SW 1271 (cell line): ENCODE results near the gene NFKBIL1.
A peak's percentile ranks its signal among the peaks of the same experiment; 100 is the strongest.

Source experiments
- DNase-seq, 2 experiments: peaks; one replicate each; lab custom pipeline; 2025; lab: John Stamatoyannopoulos, UW

The NFKBIL1 gene

GRCh38 chr6:31559958-31560696 is 12.7 kb downstream of the NFKBIL1 start:
- DNase-seq: peak; percentile 82 to 92

GRCh38 chr6:31560697-31561058 is 13.3 kb downstream of the NFKBIL1 start:
- no peak for DNase-seq

GRCh38 chr6:31567531-31568370 is 20.3 kb downstream of the NFKBIL1 start:
- DNase-seq: no peak

- no peak for DNase-seq
Observed at GRCh38 chr6:31568537-31568961, 21.1 kb downstream of the NFKBIL1 start.

GRCh38 chr6:31569861-31570536 is 22.6 kb downstream of the NFKBIL1 start:
- no peak for DNase-seq

- no peak for DNase-seq
Observed at GRCh38 chr6:31572041-31572911, 24.9 kb downstream of the NFKBIL1 start, which contains the start of gene LTA. TSS of gene LTA (plus strand) at chr6:31572289. CDS start at chr6:31572743, 454 bp downstream.

GRCh38 chr6:31573239-31574105 is 26.1 kb downstream of the NFKBIL1 start:
- DNase-seq: no peak

- DNase-seq: no peak
Observed at GRCh38 chr6:31574106-31575061, 27.0 kb downstream of the NFKBIL1 start.

GRCh38 chr6:31575335-31575901 is 28.0 kb downstream of the NFKBIL1 start, which contains the start of gene TNF:
TSS of gene TNF (plus strand) at chr6:31575565. CDS start at chr6:31575742, 177 bp downstream.
- no peak for DNase-seq

- DNase-seq: no peak
Observed at GRCh38 chr6:31575952-31576685, 28.7 kb downstream of the NFKBIL1 start.

GRCh38 chr6:31576897-31577578 is 29.6 kb downstream of the NFKBIL1 start:
- DNase-seq: no peak

GRCh38 chr6:31577579-31577966 is 30.2 kb downstream of the NFKBIL1 start:
- no peak for DNase-seq

- DNase-seq: peak in 1 of 2 experiments; percentile 22
Observed at GRCh38 chr6:31578184-31579118, 31.0 kb downstream of the NFKBIL1 start.

GRCh38 chr6:31579119-31579505 is 31.7 kb downstream of the NFKBIL1 start:
- DNase-seq: no peak

- no peak for DNase-seq
Observed at GRCh38 chr6:31579546-31580437, 32.4 kb downstream of the NFKBIL1 start.

GRCh38 chr6:31580438-31580740 is 33.0 kb downstream of the NFKBIL1 start:
- no peak for DNase-seq
